Measurements from ENCODE around the gene GLIS1. TPM values are rescaled to one million over a fixed set of nuclear protein-coding genes. Genes with fewer than 3 reads are reported as not detected.

GLIS1 gene
- total RNA-seq, 1 experiment from 2014 or later: 0.39 TPM

GRCh38 chr1:53700776-53701175 lies 38.2 kb downstream of the GLIS1 start:
- BruUV-seq (replicated peaks): no TSS peak
- POLR2A ChIA-PET: no interaction called here
- Histone ChIP-seq H3K9ac (ENCODE audit: low read length) (no peak overlapping the region), H3K4me2 (ENCODE audit: low read length) (no peak overlapping the region), H3K27ac (ENCODE audit: low read depth, low read length) (no peak overlapping the region), H2AFZ (ENCODE audit: low read depth, low read length, poor library complexity, severe bottlenecking) (no peak overlapping the region), H3K79me2 (ENCODE audit: insufficient read depth, low read length) (no peaks in the 10 kb centered on the region), H3K9me3 (ENCODE audit: control insufficient read depth in 1 of 2, insufficient read depth in 1 of 2, low read depth in 1 of 2, low read length in 2 of 2) (no peaks in the 10 kb centered on the region), H4K20me1 (ENCODE audit: insufficient read depth) (no peaks in the 10 kb centered on the region), H3K27me3 (ENCODE audit: insufficient read depth, low read length) (0 out of 2 replicates have a peak, but pooled peaks cover 6% of the 10 kb centered on the region), H3K4me3 (replicated peaks in 1 of 2; ENCODE audit: low read depth in 1 of 2, low read length in 2 of 2) (no peak overlapping the region), H3K36me3 (ENCODE audit: control insufficient read depth in 1 of 2, insufficient read depth in 2 of 2, low read length in 2 of 2) (no peaks in the 10 kb centered on the region), H3K9me2 (ENCODE audit: insufficient read depth) (no peaks in the 10 kb centered on the region), H3K4me1 (ENCODE audit: control insufficient read depth in 1 of 2, insufficient read depth in 2 of 2, low read length in 2 of 2) (no peaks in the 10 kb centered on the region)
- no peak for DNase-seq (ENCODE audit: low read depth, low spot score)
- ATAC-seq: no peak
- no peak for TF ChIP-seq POLR2A (IDR thresholded peaks at IDR 0.05; ENCODE audit: borderline replicate concordance, extremely low read depth, insufficient read depth, insufficient read length)
- no peak for TF ChIP-seq EZH2 (IDR thresholded peaks at IDR 0.05)
- TF ChIP-seq ZFX (IDR thresholded peaks at IDR 0.05): no peak
- TF ChIP-seq YY1 (IDR thresholded peaks at IDR 0.05; ENCODE audit: extremely low read depth, insufficient replicate concordance, low read depth, low read length): no peak
- TF ChIP-seq ZNF274 (IDR thresholded peaks at IDR 0.05; ENCODE audit: low read depth, low read length): no peak
- no peak for TF ChIP-seq ELF1 (IDR thresholded peaks at IDR 0.05; ENCODE audit: borderline replicate concordance, low read depth)
- no peak for TF ChIP-seq JUND (IDR thresholded peaks at IDR 0.05)
- no peak for TF ChIP-seq CEBPB (IDR thresholded peaks at IDR 0.05; ENCODE audit: low read depth)
- no peak for TF ChIP-seq REST (IDR thresholded peaks at IDR 0.05; ENCODE audit: low read depth)
- no peak for TF ChIP-seq SIN3A (IDR thresholded peaks at IDR 0.05; ENCODE audit: low read depth)
- no peak for TF ChIP-seq ATF3 (IDR thresholded peaks at IDR 0.05)
- no peak for TF ChIP-seq SRF (IDR thresholded peaks at IDR 0.05; ENCODE audit: low read depth)
- TF ChIP-seq ZBTB33 (IDR thresholded peaks at IDR 0.05; ENCODE audit: extremely low read depth, insufficient replicate concordance, low read length): no peak
- TF ChIP-seq FOSL1 (IDR thresholded peaks at IDR 0.05; ENCODE audit: low read depth): no peak
- TF ChIP-seq CBX3 (IDR thresholded peaks at IDR 0.05; ENCODE audit: low read depth): no peak
- TF ChIP-seq POLR2AphosphoS5 (IDR thresholded peaks at IDR 0.05; ENCODE audit: low read depth, low read length): no peak
- intact Hi-C loops (cut with micrococcal nuclease): no loop called here
- RAD21 ChIA-PET (ENCODE audit: low non-redundant PET in 1 of 2, low total read pairs in 2 of 2, uncharacterized antibody in 2 of 2, unreplicated experiment in 2 of 2): no interaction called here
- CTCF ChIA-PET: no interaction called here
